HG02759 (cell line): ENCODE results near the gene IRGM.

ENCODE experiments used
- ATAC-seq: cut with Tn5 transposase; IDR thresholded peaks from one replicate; pipeline ENCODE4 v1.9.1; 2021; ENCODE audit warnings: mild to moderate bottlenecking, moderate library complexity; ENCODE audit not compliant: unreplicated experiment

Gene IRGM

DNA sequence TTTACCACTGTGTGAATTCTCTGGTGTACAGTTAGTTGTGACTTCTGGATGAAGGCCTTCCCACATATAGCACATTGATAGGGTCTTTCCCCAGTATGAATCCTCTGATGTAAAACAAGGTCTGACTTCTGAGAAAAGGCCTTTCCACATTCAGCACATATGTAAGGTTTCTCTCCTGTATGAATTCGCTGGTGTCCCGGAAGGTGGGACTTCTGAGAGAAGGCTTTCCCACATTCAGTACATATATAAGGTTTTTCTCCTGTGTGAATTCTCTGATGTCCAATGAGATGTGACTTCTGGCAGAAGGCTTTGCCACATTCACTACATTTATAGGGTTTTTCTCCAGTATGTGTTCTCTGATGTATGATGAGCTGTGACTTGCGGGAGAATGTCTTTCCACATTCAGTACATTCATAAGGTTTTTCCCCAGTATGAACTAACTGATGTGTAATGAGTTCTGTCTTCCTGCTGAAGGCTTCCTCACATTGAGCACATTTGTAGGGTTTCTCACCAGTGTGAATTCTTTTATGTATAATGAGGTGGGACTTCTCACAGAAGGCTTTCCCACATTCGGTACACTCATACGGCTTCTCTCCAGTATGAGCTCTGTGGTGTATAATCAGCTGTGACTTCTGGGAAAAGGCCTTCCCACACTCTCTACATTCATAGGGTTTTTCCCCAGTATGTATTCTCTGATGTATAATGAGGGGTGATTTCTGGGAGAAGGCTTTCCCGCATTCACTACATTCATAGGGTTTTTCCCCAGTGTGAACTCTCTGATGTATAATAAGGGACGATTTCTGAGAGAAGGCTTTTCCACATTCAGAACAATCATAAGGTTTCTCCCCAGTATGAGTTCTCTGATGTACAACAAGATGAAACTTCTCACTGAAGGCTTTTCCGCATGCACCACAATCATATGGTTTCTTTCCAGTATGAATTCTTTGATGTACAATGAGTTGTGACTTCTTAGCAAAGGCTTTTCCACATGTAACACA lies 49.4 kb downstream of the IRGM start:
- ATAC-seq: no peak
